ENCODE measurements around the gene PBX3. TPM values are rescaled to one million over a fixed set of nuclear protein-coding genes. Genes with fewer than 3 reads are reported as not detected.

PBX3 gene
- total and polyA plus RNA-seq, 2 of the 13 experiments (the other 11 are each of a cell fraction or from before 2014, with no cell fraction given): 6.0 to 11.2 TPM

- TF ChIP-seq, protein P1, sequence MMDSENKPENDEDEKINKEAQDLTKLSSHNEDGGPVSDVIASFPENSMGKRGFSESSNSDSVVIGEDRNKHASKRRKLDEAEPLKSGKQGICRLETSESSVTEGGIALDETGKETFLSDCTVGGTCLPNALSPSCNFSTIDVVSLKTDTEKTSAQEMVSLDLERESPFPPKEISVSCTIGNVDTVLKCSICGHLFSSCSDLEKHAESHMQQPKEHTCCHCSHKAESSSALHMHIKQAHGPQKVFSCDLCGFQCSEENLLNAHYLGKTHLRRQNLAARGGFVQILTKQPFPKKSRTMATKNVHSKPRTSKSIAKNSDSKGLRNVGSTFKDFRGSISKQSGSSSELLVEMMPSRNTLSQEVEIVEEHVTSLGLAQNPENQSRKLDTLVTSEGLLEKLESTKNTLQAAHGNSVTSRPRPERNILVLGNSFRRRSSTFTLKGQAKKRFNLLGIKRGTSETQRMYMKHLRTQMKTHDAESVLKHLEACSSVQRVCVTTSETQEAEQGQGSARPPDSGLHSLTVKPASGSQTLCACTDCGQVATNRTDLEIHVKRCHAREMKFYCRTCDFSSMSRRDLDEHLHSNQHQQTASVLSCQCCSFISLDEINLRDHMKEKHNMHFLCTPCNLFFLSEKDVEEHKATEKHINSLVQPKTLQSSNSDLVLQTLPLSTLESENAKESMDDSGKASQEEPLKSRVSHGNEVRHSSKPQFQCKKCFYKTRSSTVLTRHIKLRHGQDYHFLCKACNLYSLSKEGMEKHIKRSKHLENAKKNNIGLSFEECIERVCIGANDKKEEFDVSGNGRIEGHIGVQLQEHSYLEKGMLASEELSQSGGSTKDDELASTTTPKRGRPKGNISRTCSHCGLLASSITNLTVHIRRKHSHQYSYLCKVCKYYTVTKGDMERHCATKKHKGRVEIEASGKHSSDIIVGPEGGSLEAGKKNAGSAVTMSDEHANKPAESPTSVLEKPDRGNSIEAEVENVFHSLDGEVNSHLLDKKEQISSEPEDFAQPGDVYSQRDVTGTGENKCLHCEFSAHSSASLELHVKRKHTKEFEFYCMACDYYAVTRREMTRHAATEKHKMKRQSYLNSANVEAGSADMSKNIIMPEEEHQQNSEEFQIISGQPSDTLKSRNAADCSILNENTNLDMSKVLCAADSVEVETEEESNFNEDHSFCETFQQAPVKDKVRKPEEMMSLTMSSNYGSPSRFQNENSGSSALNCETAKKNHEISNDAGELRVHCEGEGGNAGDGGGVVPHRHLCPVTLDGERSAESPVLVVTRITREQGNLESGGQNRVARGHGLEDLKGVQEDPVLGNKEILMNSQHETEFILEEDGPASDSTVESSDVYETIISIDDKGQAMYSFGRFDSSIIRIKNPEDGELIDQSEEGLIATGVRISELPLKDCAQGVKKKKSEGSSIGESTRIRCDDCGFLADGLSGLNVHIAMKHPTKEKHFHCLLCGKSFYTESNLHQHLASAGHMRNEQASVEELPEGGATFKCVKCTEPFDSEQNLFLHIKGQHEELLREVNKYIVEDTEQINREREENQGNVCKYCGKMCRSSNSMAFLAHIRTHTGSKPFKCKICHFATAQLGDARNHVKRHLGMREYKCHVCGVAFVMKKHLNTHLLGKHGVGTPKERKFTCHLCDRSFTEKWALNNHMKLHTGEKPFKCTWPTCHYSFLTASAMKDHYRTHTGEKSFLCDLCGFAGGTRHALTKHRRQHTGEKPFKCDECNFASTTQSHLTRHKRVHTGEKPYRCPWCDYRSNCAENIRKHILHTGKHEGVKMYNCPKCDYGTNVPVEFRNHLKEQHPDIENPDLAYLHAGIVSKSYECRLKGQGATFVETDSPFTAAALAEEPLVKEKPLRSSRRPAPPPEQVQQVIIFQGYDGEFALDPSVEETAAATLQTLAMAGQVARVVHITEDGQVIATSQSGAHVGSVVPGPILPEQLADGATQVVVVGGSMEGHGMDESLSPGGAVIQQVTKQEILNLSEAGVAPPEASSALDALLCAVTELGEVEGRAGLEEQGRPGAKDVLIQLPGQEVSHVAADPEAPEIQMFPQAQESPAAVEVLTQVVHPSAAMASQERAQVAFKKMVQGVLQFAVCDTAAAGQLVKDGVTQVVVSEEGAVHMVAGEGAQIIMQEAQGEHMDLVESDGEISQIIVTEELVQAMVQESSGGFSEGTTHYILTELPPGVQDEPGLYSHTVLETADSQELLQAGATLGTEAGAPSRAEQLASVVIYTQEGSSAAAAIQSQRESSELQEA (CRISPR knock-in tag; IDR thresholded peaks at IDR 0.05; ENCODE audit: not compliant biosample characterization): no peak
- TF ChIP-seq ZKSCAN5 (CRISPR knock-in tag; IDR thresholded peaks at IDR 0.05) (no peak), ZNF282 (IDR thresholded peaks at IDR 0.05; ENCODE audit: partially characterized antibody) (no peak), NFRKB (IDR thresholded peaks at IDR 0.05) (no peak), SIX1 (CRISPR knock-in tag; IDR thresholded peaks at IDR 0.05; ENCODE audit: borderline replicate concordance) (no peak), MLXIP (CRISPR knock-in tag; IDR thresholded peaks at IDR 0.05; ENCODE audit: borderline replicate concordance) (no peak), HNRNPK (IDR thresholded peaks at IDR 0.05; ENCODE audit: low read depth, low read length, poor library complexity, severe bottlenecking) (no peak), ZNF543 (CRISPR knock-in tag; IDR thresholded peaks at IDR 0.05) (no peak), ZSCAN21 (CRISPR knock-in tag; IDR thresholded peaks at IDR 0.05; ENCODE audit: borderline replicate concordance) (no peak), HDAC2 (CRISPR knock-in tag; IDR thresholded peaks at IDR 0.05) (peak; percentile 72), RELA (CRISPR knock-in tag; IDR thresholded peaks at IDR 0.05) (no peak), NCOA2 (CRISPR knock-in tag; IDR thresholded peaks at IDR 0.05) (peak; percentile 62), ZNF263 (CRISPR knock-in tag; IDR thresholded peaks at IDR 0.05) (no peak)
- TF ChIP-seq, protein P2, sequence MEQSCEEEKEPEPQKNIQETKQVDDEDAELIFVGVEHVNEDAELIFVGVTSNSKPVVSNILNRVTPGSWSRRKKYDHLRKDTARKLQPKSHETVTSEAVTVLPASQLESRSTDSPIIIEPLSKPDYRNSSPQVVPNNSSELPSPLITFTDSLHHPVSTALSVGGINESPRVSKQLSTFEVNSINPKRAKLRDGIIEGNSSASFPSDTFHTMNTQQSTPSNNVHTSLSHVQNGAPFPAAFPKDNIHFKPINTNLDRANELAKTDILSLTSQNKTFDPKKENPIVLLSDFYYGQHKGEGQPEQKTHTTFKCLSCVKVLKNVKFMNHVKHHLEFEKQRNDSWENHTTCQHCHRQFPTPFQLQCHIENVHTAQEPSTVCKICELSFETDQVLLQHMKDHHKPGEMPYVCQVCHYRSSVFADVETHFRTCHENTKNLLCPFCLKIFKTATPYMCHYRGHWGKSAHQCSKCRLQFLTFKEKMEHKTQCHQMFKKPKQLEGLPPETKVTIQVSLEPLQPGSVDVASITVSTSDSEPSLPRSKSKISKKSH (CRISPR knock-in tag; IDR thresholded peaks at IDR 0.05; ENCODE audit: borderline replicate concordance): no peak
- TF ChIP-seq, protein P3, sequence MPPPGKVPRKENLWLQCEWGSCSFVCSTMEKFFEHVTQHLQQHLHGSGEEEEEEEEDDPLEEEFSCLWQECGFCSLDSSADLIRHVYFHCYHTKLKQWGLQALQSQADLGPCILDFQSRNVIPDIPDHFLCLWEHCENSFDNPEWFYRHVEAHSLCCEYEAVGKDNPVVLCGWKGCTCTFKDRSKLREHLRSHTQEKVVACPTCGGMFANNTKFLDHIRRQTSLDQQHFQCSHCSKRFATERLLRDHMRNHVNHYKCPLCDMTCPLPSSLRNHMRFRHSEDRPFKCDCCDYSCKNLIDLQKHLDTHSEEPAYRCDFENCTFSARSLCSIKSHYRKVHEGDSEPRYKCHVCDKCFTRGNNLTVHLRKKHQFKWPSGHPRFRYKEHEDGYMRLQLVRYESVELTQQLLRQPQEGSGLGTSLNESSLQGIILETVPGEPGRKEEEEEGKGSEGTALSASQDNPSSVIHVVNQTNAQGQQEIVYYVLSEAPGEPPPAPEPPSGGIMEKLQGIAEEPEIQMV (CRISPR knock-in tag; IDR thresholded peaks at IDR 0.05; ENCODE audit: low read depth): no peak
Measured at GRCh38 chr9:125758986-125759763, 12.0 kb downstream of the PBX3 start (continued).

Data from HepG2 (cell line).